WTC11 (cell line): Measurements from ENCODE around the gene SMIM38.

Experiments
- CBFB ChIP-seq: sonication (generic); formaldehyde crosslinking; IDR thresholded peaks from 2 replicates; pipeline ENCODE4 v1.8.1; 2022; ENCODE audit warnings: mild to moderate bottlenecking, low read depth, missing genetic modification reagents
- KAT7 ChIP-seq: sonication (generic); formaldehyde crosslinking; IDR thresholded peaks from 2 replicates; pipeline ENCODE4 v1.8.1; 2023; ENCODE audit warnings: missing genetic modification reagents, mild to moderate bottlenecking, borderline replicate concordance
- TF ChIP-seq, protein P1 (sequence below): fragments of 200-600 bp; IDR thresholded peaks from 2 replicates; pipeline ENCODE4 v1.8.0; 2022; ENCODE audit warnings: antibody characterized with exemption

DNA sequence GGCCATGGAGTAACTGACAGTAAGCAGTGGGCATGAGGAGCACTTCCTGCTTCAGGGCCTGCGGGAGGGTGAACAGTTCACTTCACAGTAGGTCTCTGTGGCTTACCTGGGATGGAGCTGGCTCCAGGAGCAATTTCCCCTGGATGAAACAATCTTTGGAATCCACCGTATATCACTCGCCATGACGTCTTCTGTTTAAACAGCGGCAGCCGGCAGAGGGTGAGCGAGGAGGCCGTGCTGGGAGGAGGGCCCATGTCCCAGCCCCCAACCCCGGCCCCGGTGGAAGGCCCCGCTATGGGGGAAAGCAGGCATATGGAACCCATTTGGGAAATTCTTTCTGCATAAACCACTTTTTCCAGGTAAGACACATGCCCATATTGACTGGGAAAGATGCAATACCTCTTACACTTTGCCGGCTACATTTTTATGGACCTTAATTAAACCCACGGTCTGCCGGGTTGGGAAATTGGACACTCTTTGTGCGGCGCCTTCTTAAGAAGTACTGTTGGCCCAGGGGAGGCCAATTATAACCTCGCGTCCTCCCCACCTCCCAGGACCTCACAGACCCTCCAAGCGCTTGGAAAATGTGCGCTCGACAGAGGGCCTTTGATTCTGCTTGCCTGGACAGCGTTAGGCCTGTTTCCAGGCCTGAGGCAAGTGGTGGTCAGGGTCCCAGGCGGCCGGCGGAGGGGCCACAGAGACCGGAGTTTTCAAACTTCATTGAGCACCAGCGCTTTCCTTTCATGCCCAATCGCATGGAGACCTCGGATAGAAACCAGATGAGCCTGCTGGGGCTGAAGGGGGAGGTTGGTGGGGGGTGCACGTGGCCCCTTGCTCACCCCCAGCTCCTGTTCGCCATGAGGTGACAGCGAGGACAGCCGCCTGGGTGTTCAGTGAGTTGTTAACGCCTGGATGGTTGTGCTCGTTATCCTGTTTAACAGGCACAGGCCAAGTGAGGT is 40.4 kb downstream of the SMIM38 start:
- TF ChIP-seq KAT7 (CRISPR knock-in tag) (no peak), CBFB (no peak)
- TF ChIP-seq, protein P1, sequence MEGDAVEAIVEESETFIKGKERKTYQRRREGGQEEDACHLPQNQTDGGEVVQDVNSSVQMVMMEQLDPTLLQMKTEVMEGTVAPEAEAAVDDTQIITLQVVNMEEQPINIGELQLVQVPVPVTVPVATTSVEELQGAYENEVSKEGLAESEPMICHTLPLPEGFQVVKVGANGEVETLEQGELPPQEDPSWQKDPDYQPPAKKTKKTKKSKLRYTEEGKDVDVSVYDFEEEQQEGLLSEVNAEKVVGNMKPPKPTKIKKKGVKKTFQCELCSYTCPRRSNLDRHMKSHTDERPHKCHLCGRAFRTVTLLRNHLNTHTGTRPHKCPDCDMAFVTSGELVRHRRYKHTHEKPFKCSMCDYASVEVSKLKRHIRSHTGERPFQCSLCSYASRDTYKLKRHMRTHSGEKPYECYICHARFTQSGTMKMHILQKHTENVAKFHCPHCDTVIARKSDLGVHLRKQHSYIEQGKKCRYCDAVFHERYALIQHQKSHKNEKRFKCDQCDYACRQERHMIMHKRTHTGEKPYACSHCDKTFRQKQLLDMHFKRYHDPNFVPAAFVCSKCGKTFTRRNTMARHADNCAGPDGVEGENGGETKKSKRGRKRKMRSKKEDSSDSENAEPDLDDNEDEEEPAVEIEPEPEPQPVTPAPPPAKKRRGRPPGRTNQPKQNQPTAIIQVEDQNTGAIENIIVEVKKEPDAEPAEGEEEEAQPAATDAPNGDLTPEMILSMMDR = no peak
